HG03066 (cell line): ENCODE results near the gene PLEKHM2.
"Not testable (repeated sequence)": the region's sequence is repeated elsewhere in the genome, so short reads cannot be mapped to it uniquely, and the experiment has no call there.

ENCODE experiments used
- ATAC-seq: cut with Tn5 transposase; IDR thresholded peaks from one replicate; pipeline ENCODE4 v1.9.1; 2021; ENCODE audit warnings: low read depth; ENCODE audit not compliant: unreplicated experiment

PLEKHM2 gene

GRCh38 chr1:15684042-15684461 is at the start of gene PLEKHM2:
Gene PLEKHM2, plus strand, starts transcription at chr1:15684320. Its CDS starts 239 bp downstream, at chr1:15684559.
- ATAC-seq, result peak; percentile 47

GRCh38 chr1:15636436-15636835 is 47.7 kb upstream of the PLEKHM2 start:
- no peak for ATAC-seq

GRCh38 chr1:15637826-15638225 is 46.3 kb upstream of the PLEKHM2 start:
- no peak for ATAC-seq

GRCh38 chr1:15639262-15639661 is 44.9 kb upstream of the PLEKHM2 start:
- no peak for ATAC-seq

GRCh38 chr1:15639931-15640330 is 44.2 kb upstream of the PLEKHM2 start:
- ATAC-seq, result no peak

- no peak for ATAC-seq
These were observed 43.5 kb upstream of the PLEKHM2 start for GRCh38 chr1:15640667-15641066.

GRCh38 chr1:15649937-15650336 is 34.2 kb upstream of the PLEKHM2 start:
- ATAC-seq, result no peak

- no peak for ATAC-seq
These were observed 33.7 kb upstream of the PLEKHM2 start for GRCh38 chr1:15650433-15650832.

GRCh38 chr1:15652130-15652529 is 32.0 kb upstream of the PLEKHM2 start:
- ATAC-seq, result not testable (repeated sequence)

GRCh38 chr1:15654091-15654690 is 29.9 kb upstream of the PLEKHM2 start:
- no peak for ATAC-seq

- ATAC-seq, result no peak
These were observed 27.7 kb upstream of the PLEKHM2 start for GRCh38 chr1:15656464-15656863.

GRCh38 chr1:15657021-15657420 is 27.1 kb upstream of the PLEKHM2 start:
- no peak for ATAC-seq

- ATAC-seq, result no peak
These were observed 24.0 kb upstream of the PLEKHM2 start for GRCh38 chr1:15660151-15660550.

GRCh38 chr1:15662477-15662876 is 21.6 kb upstream of the PLEKHM2 start:
- ATAC-seq, result no peak

GRCh38 chr1:15663925-15664324 is 20.2 kb upstream of the PLEKHM2 start:
- ATAC-seq, result no peak

GRCh38 chr1:15667362-15667761 is 16.8 kb upstream of the PLEKHM2 start:
- ATAC-seq, result no peak

GRCh38 chr1:15668089-15668754 is 15.9 kb upstream of the PLEKHM2 start:
- no peak for ATAC-seq

GRCh38 chr1:15669074-15669473 is 15.0 kb upstream of the PLEKHM2 start:
- no peak for ATAC-seq

GRCh38 chr1:15669864-15670263 is 14.3 kb upstream of the PLEKHM2 start:
- ATAC-seq, result no peak

GRCh38 chr1:15671430-15671829 is 12.7 kb upstream of the PLEKHM2 start:
- ATAC-seq, result no peak

- no peak for ATAC-seq
These were observed 9.5 kb upstream of the PLEKHM2 start for GRCh38 chr1:15674386-15675159.

- no peak for ATAC-seq
These were observed 8.1 kb upstream of the PLEKHM2 start for GRCh38 chr1:15676010-15676409.
